Left cardiac atrium (tissue), 4 donors: Measurements from ENCODE around the gene TMEM94. TPM values are rescaled to one million over a fixed set of nuclear protein-coding genes. Genes with fewer than 3 reads are reported as not detected.

Experiments
- ATAC-seq, 2 donors: fragments of 200-7000 bp; cut with Tn5 transposase; one replicate each; pipeline ENCODE4 v1.9.1; 2020; ENCODE audit warnings: mild to moderate bottlenecking in 2 of 2, moderate library complexity in 2 of 2
- DNase-seq: peaks from one replicate; pipeline ENCODE4 v3.0.0-alpha.2; 2020
- intact Hi-C, 2 donors: fragments of 100-400 bp; cut with DNase I; formaldehyde crosslinking; loops; one replicate each; pipeline versions ENCODE4 v1.14.1 to v1.15.1; 2022 to 2023
- microRNA-seq, 2 donors: library from miRNA; unstranded; fragments of <30 nt; microRNA quantifications; one replicate each; pipeline ENCODE4 v1.2.0, GENCODE V29; 2020
- total RNA-seq, 2 donors: library from RNA; stranded (reverse); fragmentation: NEBNext Ultra II Directional; extraction: Animal tissue kit (Norgen Biotek cat#: 25700); gene quantifications; one replicate each; pipeline ENCODE4 v1.2.1, GENCODE V29; 2021
- donor health status: DM: no; HTN: yes; CAD: no.
- donor health status: DM: no; HTN: yes; CAD: no; lungs with severe emphysema.
- donor health status: DM: yes; HTN: yes; CAD: no.
- donor health status: Dilated cardiomyopathy.

The TMEM94 gene
- total RNA-seq, 2 donors from 2014 or later = 46.0 to 47.2 TPM

DNA sequence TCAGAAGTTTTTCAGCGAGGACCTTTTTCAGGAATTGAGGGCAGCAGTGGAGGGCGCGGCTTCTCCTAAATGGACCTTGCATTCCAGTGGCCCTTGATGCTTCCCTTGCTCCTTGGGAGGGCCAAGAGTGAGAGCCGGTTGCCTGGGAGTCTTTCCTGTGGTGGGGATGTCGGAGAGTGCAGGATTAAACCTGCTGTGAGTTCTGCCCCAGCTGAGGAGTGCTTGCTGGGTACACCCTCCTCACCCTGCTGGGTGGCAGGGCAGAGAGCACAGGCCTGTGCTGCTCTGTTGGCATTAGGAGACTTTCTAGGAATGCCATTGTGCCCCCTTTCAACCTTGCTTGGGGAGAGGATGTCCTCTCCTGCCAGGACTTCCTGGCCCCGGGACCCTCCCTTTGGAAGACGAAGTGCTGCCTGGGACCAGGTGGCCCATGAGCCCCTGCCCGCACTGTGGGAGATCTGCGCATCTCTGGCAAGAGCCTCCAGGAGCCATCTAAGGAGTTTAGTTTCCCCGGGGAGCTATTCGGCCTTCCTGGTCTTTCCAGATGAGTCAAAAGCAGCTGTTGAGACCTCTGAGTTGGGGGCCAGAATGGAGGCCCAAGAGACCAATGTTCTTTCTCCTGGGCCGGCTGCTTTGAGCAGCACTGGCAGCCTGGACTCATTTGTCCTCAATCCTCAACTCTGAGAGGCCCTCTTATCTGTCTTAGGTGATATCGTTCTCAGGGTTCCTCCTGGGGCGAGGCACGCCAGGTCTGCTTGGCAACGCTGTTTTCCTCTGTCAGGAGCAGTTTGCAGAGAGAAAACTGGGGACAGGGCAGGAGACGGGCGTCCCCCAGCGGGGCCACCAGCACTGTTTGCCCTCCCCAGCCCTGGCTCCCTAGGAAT lies 74.6 kb downstream of the TMEM94 start:
- DNase-seq = no peak
- ATAC-seq = no peak
- intact Hi-C loops = no loop called here

GRCh38 chr17:75531721-75532072 lies 75.3 kb downstream of the TMEM94 start:
- ATAC-seq (peak in 1 of 2 donors; percentile 25), DNase-seq (no peak)
- intact Hi-C loops = no loop called here

DNA sequence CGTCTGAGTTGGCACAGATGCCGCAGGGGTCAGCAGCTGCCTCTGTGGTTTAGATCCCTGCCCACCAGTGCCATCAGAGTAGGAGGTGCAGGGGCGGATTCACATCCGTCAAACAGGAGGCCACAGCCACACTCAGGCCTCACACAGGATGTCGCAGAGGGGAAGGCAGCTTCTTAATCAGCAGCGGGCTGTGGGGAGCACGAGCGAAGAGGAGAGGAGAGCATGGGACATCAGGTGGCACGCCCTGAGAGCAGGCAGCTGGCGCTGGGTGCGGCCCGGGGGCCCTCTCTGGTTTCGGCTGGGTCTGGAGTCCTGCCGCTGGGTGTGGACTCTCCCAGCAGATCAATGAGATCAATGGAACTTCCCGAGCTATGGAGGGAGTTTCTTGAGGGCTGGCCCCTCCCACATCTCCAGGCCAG lies 78.7 kb downstream of the TMEM94 start:
- intact Hi-C loops = no loop called here
- ATAC-seq (peak; percentile 16 to 41), DNase-seq (no peak)

DNA sequence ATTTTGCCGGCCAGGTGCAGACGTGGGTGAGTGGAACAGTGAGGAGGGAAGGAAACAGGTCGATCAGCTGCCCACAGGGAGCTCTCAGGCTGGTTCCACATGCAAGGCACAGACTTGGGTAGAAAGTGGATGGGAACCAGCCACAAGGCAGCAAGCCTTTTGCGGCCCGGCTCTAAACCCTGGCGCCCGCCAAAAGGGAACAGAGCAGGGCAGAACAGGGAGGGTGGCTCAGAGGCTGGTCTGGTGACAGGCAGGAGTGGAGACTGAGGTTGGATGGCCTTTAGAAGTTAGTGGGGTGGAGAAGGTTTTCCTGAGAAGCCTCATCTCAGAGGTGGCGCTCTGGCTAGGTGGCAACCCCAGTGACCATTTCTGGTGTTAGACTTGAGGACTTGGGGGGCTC lies 79.4 kb downstream of the TMEM94 start:
- intact Hi-C loops = no loop called here
- DNase-seq (no peak), ATAC-seq (no peak)

DNA sequence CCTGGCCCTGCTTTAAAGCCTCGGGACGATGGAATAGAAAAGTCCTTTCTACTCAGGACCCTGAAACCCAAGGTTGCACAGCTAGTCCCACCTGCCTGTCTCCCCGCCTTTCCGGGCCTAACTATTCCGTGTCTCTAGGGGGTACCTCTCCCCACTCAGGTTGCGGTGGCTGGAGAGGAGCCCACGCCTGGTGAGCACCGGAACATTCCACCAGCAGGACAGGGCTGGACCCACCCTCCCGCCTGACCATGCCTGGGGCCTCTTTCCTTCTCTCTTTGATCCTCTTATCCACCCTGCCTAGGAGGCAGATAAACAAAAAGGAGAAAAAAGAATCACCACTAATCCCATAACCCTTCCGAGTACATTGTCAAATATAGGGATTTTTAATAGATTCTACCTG lies 79.9 kb downstream of the TMEM94 start:
- DNase-seq = no peak

GRCh38 chr17:75539967-75540729 lies 83.7 kb downstream of the TMEM94 start:
- ATAC-seq (peak; percentile 17 to 36), DNase-seq (no peak)
- intact Hi-C loops = no loop called here

More for the DNA sequence above, 79.9 kb downstream of the TMEM94 start:
- ATAC-seq = no peak
- intact Hi-C loops = no loop called here

DNA sequence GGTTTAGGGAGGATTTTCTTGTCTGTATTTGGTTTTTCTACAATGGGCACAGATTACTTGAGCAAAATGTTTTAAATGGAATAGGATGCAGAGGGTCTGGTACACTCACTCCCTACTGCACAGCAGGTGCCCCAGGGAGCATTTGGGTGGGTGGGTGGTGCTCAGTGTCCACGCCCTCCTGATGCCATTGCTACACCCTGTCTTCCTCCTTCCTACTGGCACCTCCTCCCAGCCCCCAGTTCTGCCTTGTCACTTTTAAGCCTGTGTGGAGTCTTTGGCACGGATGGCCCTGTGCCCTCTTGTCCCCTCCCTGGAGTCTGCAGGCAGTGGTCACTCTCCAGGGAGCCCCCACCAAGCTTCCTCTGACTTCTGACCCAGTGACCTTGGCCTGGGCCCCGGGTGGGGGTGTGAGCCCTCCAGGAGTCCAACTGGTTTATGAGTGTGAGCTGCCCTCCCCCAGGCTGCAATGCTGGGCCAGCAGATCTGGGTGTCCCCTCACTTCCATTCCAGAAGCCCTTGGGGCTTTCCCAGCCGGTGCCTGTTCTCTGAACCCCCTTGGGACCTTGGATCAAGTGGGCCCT lies 84.6 kb downstream of the TMEM94 start:
- ATAC-seq (no peak), DNase-seq (no peak)
- intact Hi-C loops = no loop called here

- no peak for DNase-seq
- ATAC-seq = no peak
- intact Hi-C loops = no loop called here
Measured at GRCh38 chr17:75542229-75542628, 85.8 kb downstream of the TMEM94 start.

- ATAC-seq = no peak
- intact Hi-C loops = no loop called here
- no peak for DNase-seq
Measured at GRCh38 chr17:75542728-75543336, 86.4 kb downstream of the TMEM94 start.

DNA sequence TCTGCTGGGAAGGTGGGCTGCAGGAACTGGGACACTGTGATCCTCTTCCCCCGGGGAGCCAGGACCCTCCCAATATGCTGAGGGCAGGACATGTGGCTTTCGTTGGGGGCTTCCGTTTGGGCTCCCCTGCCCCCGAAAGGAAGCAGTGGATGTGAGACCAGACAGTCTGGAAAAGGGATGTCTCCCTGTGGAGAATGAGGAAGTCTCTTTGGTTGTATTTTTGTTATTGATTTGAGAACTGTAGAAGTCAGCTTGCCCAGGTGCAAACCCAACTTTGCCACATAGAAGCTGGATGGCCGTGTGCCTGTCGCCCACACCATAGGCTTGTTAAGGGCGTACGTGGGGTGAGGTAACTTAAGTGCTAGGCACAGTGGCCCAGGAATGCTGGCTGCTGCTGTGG lies 87.8 kb downstream of the TMEM94 start:
- intact Hi-C loops = no loop called here
- DNase-seq (no peak), ATAC-seq (no peak)

DNA sequence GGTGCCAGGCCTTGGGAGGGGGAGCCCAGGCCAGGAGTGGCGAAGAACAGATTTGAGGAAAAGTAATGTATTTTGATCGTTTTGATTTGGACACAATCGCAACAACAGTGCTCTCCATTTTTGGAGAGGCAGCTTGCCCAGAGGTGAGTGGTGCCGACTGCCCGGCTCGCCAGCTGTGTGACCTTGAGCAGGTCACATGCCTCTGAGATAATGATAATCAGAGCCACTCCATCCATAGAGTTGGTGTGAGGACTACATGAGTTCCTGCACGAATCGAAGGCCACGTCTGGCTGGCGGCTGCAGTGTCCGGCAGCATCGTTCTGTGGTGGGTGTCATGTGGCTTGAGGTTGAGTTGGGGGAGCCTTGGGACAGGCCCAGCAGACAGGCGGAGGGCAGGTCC lies 89.7 kb downstream of the TMEM94 start:
- no peak for DNase-seq
- intact Hi-C loops = no loop called here
- ATAC-seq = no peak

- intact Hi-C loops = no loop called here
- no peak for DNase-seq
- no peak for ATAC-seq
Measured at GRCh38 chr17:75547091-75547490, 90.7 kb downstream of the TMEM94 start.

- ATAC-seq (no peak), DNase-seq (no peak)
- intact Hi-C loops = no loop called here
Measured at GRCh38 chr17:75548813-75549212, 92.4 kb downstream of the TMEM94 start.

Small RNA genes lying within 50 kb of the gene (microRNA-seq; reads per million reads assigned to microRNA genes)
- 0 reads per million in 2 donors for gene MIR6785

Other genes starting within 250 kb of the TMEM94 start
- 10 to 100 TPM; 23.0 to 24.5 TPM for gene GGA3, start 195.0 kb upstream of the TMEM94 start, total RNA-seq
- 100 to 1,000 TPM in 1 of 2 donors, 10 to 100 TPM in 1; 85.4 to 103 TPM for gene MRPS7, start 194.8 kb upstream of the TMEM94 start, total RNA-seq
- 10 to 100 TPM; 13.8 to 17.7 TPM for gene MIF4GD, start 185.4 kb upstream of the TMEM94 start, total RNA-seq
- gene SLC25A19, start 167.2 kb upstream of the TMEM94 start, total RNA-seq = 10 to 100 TPM; 15.2 to 21.0 TPM
- 100 to 1,000 TPM in 1 of 2 donors, 10 to 100 TPM in 1; 90.3 to 110 TPM for gene GRB2, start 51.0 kb upstream of the TMEM94 start, total RNA-seq
- 10 to 100 TPM; 37.7 to 60.2 TPM for gene CASKIN2, start 58.9 kb downstream of the TMEM94 start, total RNA-seq
- gene TSEN54, start 59.9 kb downstream of the TMEM94 start, total RNA-seq = 1 to 10 TPM; 9.0 to 9.5 TPM
- gene LLGL2, start 69.1 kb downstream of the TMEM94 start, total RNA-seq = 1 to 10 TPM; 6.8 to 8.7 TPM
- 10 to 100 TPM; 61.5 to 88.4 TPM for gene MYO15B, start 131.2 kb downstream of the TMEM94 start, total RNA-seq
- 10 to 100 TPM in 1 of 2 donors, 1 to 10 TPM in 1; 8.6 to 11.4 TPM for gene SMIM5, start 176.8 kb downstream of the TMEM94 start, total RNA-seq
- gene RECQL5, start 210.5 kb downstream of the TMEM94 start, total RNA-seq = 10 to 100 TPM; 11.3 to 15.5 TPM
- 10 to 100 TPM; 47.2 to 59.6 TPM for gene SAP30BP, start 210.7 kb downstream of the TMEM94 start, total RNA-seq